Natural killer cell treated with Interleukin-12 subunit alpha and Interleukin-12 subunit beta and Interleukin-15 and Interleukin-18, amount 100 ng/mL, for 72 hours (primary cell): ENCODE data around the gene FUT8. TPM values are rescaled to one million over a fixed set of nuclear protein-coding genes. Genes with fewer than 3 reads are reported as not detected.

Experiments
- ATAC-seq, 2 donors: fragments of 150-1000 bp; cut with Tn5 transposase in 1 of 2; sonication (Bioruptor Pico), chemical (Tn5 transposase) in 1 of 2; 2 replicates each; pipeline ENCODE4 v1.10.0; 2021
- DNase-seq: peaks from one replicate; pipeline ENCODE4 v3.0.0; 2022; ENCODE audit warnings: low spot score
- H3K27ac Mint-ChIP-seq, 2 donors: 1 replicate in 1 of 2; 2 replicates in 1 of 2; pipeline ENCODE4 v1.8.0; 2022; ENCODE audit warnings: mixed read lengths in 2 of 2, mild to moderate bottlenecking in 1 of 2, moderate library complexity in 1 of 2
- H3K27me3 Mint-ChIP-seq, 2 donors: 1 replicate in 1 of 2; 2 replicates in 1 of 2; pipeline ENCODE4 v1.8.0; 2022; ENCODE audit warnings: mixed read lengths in 2 of 2
- H3K36me3 Mint-ChIP-seq: one replicate; pipeline ENCODE4 v1.8.0; 2022; ENCODE audit warnings: mixed read lengths
- H3K4me1 Mint-ChIP-seq, 2 donors: 1 replicate in 1 of 2; 2 replicates in 1 of 2; pipeline ENCODE4 v1.8.0; 2022; ENCODE audit warnings: low read depth in 2 of 2, mixed read lengths in 2 of 2, mild to moderate bottlenecking in 1 of 2
- H3K4me3 Mint-ChIP-seq: one replicate; pipeline ENCODE4 v1.8.0; 2022; ENCODE audit warnings: mixed read lengths
- H3K9me3 Mint-ChIP-seq: 2 replicates; pipeline ENCODE4 v1.8.0; 2022; ENCODE audit warnings: mixed read lengths
- total RNA-seq, 2 donors: library from RNA; stranded (reverse); gene quantifications; one replicate each; pipeline ENCODE4 v1.2.3, GENCODE V29; 2022

The FUT8 gene
- total RNA-seq, result 100 to 1,000 TPM in 1 of 2 donors, 10 to 100 TPM in 1; 73.0 to 139 TPM

DNA sequence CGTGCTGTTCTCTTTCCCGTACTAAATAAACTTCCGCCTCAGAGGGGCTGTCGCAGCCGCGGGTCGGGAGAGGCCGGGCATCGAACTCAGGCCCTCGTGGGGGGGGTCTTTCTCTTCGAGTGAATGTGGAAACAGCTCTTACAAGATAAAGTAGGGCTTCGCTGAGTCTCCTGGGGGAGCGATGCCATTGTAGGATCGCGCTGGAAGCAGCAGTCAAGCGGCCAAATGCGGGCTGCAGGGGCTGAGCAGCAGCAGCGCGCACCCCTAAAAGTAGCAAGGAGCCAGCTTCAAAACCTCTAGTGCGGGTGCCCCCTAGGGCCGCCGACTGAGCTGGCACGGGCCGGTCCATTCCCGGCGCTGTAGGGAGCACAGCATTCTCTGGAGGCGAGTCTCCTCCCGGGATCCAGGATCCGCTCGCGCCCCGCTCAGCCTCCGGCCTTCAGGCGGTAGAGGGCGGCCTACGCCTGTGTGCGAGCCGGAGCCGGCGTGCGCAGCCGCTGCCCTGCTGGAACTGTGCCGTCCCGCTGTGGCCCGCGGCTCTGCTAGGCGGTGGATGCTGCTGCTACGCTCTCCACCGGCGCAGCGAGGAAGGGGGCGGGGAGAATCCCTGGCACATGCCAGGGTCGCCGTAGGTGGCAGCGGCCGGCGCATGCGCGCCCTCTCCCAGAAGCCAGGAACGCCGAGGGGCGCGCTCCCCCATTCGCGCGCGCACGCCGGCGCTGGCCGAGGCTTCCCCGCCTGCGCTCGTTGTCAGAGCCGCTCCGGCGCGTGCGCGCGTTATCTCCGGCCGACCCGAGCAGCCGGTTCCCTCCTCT is at the start of gene FUT8:
FUT8 (plus strand) TSS at position 699 of the 815 bp plus-strand sequence. CDS start 148,834 bp downstream, outside the sequence.
- peak; percentile 95 for DNase-seq
- peaks cover 14 to 29% of the 10 kb centered on the region in 2 donors for H3K4me1 Mint-ChIP-seq
- no peaks in the 10 kb centered on the region for H3K9me3 Mint-ChIP-seq
- ATAC-seq, result peak; percentile 95
- H3K4me3 Mint-ChIP-seq, result peak within 1 kb of the TSS; percentile 97
- no peaks in the 10 kb centered on the region for H3K36me3 Mint-ChIP-seq
- peak within 1 kb of the TSS; percentile 93 to 99 for H3K27ac Mint-ChIP-seq
- no peaks in the 10 kb centered on the region for H3K27me3 Mint-ChIP-seq

DNA sequence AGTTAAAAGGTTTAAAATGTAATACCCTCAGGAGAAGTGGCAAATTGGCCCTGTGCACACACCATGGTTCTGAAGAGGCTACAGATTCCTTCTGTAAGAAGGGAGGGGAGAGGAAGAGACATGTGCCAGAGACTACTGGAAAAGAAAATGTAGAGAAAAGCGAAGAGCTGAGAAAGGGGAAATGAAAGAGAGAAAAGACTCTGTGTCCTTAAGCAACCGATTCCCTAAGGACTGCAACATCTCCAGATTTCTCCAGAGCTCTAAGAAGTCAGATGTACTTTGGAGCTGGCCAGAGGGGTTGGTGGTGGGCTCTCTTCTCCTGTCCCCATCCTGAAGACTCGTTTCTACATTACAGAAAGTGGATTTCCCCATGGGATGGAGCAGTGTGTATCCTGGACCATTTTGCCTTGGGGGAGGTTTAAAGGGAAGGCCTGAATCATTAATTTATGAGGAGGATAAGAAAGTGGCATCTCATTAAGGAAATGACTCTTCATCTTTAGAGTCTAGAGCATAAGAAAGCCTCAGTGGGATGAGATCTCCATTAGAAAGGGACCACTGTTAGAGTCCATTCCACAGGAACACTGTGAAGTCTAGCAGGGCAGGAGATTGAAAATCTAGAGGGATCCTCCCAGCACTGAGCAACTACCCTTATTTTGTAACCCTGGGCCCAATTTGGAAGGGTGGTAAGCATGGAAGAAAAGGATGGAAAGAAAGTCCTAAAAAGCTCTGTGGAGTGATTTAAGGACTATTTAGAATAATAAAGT is 45.5 kb upstream of the FUT8 start:
- ATAC-seq (peak in 1 of 2 donors; percentile 24), DNase-seq (no peak)
- Mint-ChIP-seq H3K27ac (no peak overlapping the region), H3K4me3 (no peak overlapping the region), H3K27me3 (no peaks in the 10 kb centered on the region), H3K4me1 (no peaks in the 10 kb centered on the region), H3K9me3 (no peaks in the 10 kb centered on the region), H3K36me3 (no peaks in the 10 kb centered on the region)

DNA sequence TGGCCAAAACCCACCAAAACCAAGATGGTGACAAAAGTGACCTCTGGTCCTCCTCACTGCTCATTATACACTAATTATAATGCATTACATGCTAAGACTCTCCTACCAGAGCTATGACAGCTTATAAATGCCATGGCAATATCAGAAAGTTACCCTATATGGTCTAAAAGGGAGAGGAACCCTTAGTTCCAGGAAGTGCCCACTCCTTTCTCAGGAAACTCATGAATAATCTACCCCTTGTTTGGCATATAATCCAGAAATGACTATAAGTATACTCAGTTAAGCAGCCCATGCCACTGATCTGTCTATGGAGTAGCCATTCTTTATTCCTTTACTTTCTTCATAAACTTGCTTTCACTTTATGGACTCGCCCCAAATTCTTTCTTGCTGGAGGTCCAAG is 43.0 kb upstream of the FUT8 start:
- no peaks in the 10 kb centered on the region for H3K9me3 Mint-ChIP-seq
- ATAC-seq, result peak in 1 of 2 donors; percentile 83
- no peaks in the 10 kb centered on the region for H3K4me1 Mint-ChIP-seq
- DNase-seq, result no peak
- no peaks in the 10 kb centered on the region for H3K36me3 Mint-ChIP-seq
- H3K27ac Mint-ChIP-seq, result peak overlapping the region in 1 of 2 donors; percentile 41
- H3K4me3 Mint-ChIP-seq, result no peak overlapping the region
- H3K27me3 Mint-ChIP-seq, result peaks cover 8 to 14% of the 10 kb centered on the region in 2 donors

DNA sequence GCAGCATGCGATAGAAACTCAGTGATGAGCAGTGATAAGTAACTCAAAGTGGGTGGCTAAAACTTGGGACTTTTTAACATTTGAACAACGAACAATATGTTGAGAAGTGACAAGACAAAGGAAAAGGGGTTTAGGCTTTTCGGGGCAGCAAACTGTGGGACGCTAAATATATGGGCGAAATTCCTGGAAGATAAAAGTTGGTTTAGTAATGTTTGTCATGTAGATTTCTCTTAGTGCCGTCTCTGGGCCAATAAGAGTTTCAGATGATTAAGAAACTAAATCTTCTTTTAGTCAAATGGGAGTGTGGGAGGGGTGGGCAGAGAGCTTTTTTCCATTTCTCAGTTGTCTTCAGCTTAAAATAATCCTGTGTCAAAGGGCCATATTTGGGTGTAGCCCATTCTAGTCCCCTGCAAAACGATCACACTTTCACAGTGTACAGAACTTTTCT is 41.7 kb upstream of the FUT8 start:
- Mint-ChIP-seq H3K27ac (no peak overlapping the region), H3K4me1 (no peaks in the 10 kb centered on the region), H3K4me3 (peak overlapping the region; percentile 33), H3K36me3 (no peaks in the 10 kb centered on the region), H3K9me3 (no peaks in the 10 kb centered on the region), H3K27me3 (peaks cover 8 to 14% of the 10 kb centered on the region in 2 donors)
- DNase-seq (no peak), ATAC-seq (no peak)

DNA sequence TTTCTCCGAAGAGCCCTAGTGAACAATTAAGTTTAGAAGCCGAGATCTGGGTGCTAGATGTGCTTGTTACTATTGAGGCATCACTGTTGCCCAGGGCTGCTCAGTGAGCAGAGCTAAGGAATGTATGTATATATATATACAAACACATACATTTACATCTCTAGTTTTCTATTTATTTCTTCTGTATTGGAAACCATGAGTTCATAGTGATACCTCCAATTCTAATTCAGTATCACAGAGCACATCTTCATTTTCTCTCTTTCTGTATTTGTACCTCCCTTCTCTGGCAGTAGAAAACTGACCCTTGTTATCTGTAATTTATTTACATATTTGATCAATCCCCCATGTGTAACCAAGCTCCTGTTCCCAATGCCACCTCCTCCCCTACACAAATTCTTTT is 40.7 kb upstream of the FUT8 start:
- DNase-seq (no peak), ATAC-seq (no peak)
- H3K36me3 Mint-ChIP-seq, result no peaks in the 10 kb centered on the region
- no peak overlapping the region for H3K27ac Mint-ChIP-seq
- no peaks in the 10 kb centered on the region for H3K9me3 Mint-ChIP-seq
- H3K27me3 Mint-ChIP-seq, result peaks cover 8 to 14% of the 10 kb centered on the region in 2 donors
- H3K4me1 Mint-ChIP-seq, result no peaks in the 10 kb centered on the region
- no peak overlapping the region for H3K4me3 Mint-ChIP-seq

DNA sequence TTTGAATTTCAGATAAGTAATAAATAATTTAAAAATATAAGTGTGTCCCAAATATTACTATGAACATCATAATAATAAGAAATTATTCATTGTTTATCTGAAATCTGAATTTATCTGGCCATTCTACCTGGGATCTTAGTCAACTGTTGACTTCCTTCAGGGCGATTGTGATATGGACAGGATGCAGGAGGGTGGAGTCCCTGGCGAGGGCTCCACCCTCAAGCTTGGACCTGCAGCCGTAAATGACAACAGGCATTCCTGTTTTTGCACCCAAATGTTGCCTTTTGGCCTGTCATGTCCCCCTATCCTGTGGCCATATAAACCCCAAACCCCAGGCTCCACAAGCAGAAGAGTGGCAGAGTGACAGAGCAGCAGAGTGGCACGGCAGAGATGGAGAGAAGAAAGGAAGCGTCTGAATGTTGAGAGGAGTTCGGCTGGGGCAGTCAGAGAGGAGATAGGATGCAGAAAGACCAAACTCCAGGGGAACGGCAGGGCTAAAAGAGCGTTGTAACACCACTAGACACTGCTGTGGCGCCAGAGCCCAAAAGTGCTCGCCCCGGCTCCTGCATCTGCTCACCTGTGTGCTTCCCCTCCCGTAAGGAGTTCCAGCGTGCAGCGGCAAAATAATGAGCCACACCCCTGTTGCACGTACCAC is 39.4 kb upstream of the FUT8 start:
- H3K4me3 Mint-ChIP-seq, result no peak overlapping the region
- H3K4me1 Mint-ChIP-seq, result peaks cover 0 to 3% of the 10 kb centered on the region in 2 donors

DNA sequence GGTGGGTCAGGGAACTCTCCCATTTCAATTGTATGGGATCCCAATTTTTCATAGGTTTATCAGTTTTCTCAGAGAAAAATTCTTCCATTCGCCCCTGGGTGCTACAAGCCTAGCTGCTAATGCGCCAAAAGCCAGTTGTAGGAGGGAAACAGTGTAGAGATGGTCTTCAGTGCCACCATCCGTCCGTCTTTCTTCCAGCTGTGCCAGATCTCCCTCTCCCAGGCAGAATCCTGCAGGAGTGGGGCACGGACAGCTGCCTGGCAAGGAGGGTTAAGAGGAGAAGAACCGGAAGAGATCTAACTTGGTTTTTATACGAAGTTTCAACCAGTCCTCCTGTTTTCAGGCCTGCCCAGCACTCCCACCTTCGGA is 38.9 kb upstream of the FUT8 start:
- Mint-ChIP-seq H3K36me3 (no peaks in the 10 kb centered on the region), H3K4me1 (peaks cover 0 to 3% of the 10 kb centered on the region in 2 donors), H3K4me3 (no peak overlapping the region), H3K9me3 (no peaks in the 10 kb centered on the region), H3K27ac (no peak overlapping the region), H3K27me3 (peaks cover 8 to 14% of the 10 kb centered on the region in 2 donors)
- ATAC-seq (no peak), DNase-seq (no peak)

More for the DNA sequence above, 39.4 kb upstream of the FUT8 start:
- H3K36me3 Mint-ChIP-seq, result no peaks in the 10 kb centered on the region
- H3K9me3 Mint-ChIP-seq, result no peaks in the 10 kb centered on the region
- DNase-seq, result no peak
- ATAC-seq, result no peak
- no peak overlapping the region for H3K27ac Mint-ChIP-seq
- H3K27me3 Mint-ChIP-seq, result peaks cover 8 to 14% of the 10 kb centered on the region in 2 donors

DNA sequence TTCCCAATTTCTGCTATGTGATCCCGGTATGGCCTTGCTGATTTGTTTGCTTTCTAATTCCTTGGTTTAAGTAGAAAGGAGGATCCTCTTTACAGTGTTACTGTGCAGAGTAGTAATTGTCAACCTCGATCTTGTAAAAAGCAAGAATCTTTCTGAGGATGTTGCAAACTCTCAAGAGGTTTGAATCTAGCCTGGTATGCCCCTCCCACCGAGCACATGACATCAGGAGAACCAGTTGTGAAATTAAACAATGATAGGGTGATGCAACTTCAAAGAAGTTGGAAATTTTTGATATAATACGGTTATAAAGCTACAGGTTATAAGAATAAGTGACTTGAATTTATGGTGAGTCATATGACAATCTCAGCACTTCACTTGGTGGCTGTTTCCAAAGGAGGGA is 35.0 kb upstream of the FUT8 start:
- H3K4me1 Mint-ChIP-seq, result peaks cover 0 to 3% of the 10 kb centered on the region in 2 donors
- DNase-seq, result no peak
- ATAC-seq, result no peak
- no peak overlapping the region for H3K4me3 Mint-ChIP-seq
- H3K27ac Mint-ChIP-seq, result no peak overlapping the region
- no peaks in the 10 kb centered on the region for H3K9me3 Mint-ChIP-seq
- H3K36me3 Mint-ChIP-seq, result peaks cover 6% of the 10 kb centered on the region
- peaks cover 8 to 13% of the 10 kb centered on the region in 2 donors for H3K27me3 Mint-ChIP-seq

DNA sequence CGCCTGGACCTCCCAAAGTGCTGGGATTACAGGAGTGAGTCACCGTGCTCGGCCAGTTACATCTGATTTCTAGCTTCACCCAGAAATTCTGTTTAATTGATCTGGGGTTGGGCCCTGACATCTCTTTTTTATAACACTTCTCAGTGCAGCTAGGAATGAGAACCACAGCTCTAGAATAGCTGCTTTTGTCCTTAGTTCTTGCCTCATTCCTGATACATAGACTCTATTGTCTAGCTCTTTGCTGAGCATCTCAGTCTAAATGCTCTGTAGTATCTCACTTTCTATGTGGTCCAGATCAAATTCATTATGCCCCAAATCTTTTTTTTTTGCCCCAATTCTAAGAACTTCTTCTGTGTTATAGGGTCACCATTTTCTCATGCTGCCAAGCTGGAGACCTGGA is 29.9 kb upstream of the FUT8 start:
- Mint-ChIP-seq H3K36me3 (peaks cover 6% of the 10 kb centered on the region), H3K27ac (no peak overlapping the region), H3K4me1 (peaks cover 0 to 2% of the 10 kb centered on the region in 2 donors)

DNA sequence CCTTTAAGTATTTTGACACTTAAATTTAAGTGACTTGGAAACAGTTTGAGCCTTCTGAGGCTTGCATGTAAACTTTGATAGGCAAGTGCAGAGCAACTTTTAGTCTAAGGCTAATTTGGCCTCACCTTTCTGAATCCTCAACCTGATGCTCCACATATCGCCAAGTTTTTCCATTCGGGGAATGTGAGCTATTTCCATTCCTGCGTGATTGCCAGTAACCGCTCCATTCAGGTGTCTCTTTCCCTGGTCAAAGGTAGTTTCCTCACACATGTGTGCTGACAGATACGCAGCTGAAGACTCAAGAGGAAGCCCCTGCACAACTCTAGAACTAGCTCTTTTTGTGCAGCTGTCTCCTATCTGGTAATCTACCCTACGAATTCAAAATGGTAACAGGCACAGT is 25.4 kb upstream of the FUT8 start:
- Mint-ChIP-seq H3K4me3 (no peak overlapping the region), H3K4me1 (no peaks in the 10 kb centered on the region), H3K27ac (no peak overlapping the region), H3K9me3 (no peaks in the 10 kb centered on the region), H3K27me3 (no peaks in the 10 kb centered on the region), H3K36me3 (no peaks in the 10 kb centered on the region)
- no peak for ATAC-seq
- no peak for DNase-seq

More for the DNA sequence above, 29.9 kb upstream of the FUT8 start:
- Mint-ChIP-seq H3K4me3 (no peak overlapping the region), H3K9me3 (no peaks in the 10 kb centered on the region), H3K27me3 (no peaks in the 10 kb centered on the region)
- ATAC-seq (no peak), DNase-seq (no peak)

DNA sequence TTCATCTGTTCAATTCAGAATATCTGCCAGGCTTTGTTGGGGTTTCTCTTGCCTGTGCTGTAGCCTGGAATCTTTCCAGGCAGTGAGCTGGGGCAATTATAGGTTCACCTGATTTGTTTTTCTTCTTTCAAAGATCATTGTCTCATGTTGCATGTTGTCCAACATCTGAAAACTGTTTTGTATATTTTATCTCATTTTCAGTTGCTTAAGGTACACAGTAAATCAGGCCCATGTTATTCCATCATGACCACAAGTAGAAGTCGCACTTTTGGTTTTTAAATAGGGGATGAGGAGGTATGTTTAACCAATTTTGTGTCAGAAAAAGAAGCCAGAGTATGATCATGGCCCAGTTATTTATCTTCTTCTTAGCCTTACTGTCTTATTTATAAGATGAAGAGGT is 24.9 kb upstream of the FUT8 start:
- DNase-seq (no peak), ATAC-seq (no peak)
- Mint-ChIP-seq H3K9me3 (no peaks in the 10 kb centered on the region), H3K4me3 (no peak overlapping the region), H3K36me3 (no peaks in the 10 kb centered on the region), H3K27me3 (no peaks in the 10 kb centered on the region), H3K27ac (no peak overlapping the region), H3K4me1 (no peaks in the 10 kb centered on the region)

DNA sequence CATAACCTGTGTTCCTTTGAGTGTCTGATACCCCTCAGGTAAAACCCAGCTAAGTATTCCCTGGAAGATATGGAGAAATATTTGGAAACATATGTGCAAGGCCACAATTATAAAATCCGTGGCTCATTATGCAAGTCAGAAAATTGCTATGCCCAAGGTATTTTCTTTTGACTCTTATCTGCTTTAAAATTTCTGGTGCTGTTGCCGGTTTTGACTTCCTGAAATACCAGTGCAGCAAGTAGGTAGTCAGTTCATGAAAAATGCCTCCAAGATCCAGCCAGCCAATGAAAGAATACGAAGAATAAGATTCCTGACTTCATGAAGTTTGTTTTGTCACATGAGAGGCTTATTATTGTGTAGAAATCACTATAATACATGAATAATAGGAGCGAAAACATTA is 20.2 kb upstream of the FUT8 start:
- H3K27me3 Mint-ChIP-seq, result no peaks in the 10 kb centered on the region
- H3K36me3 Mint-ChIP-seq, result peaks cover 24% of the 10 kb centered on the region
- peaks cover 5 to 6% of the 10 kb centered on the region in 2 donors for H3K4me1 Mint-ChIP-seq
- no peak overlapping the region for H3K27ac Mint-ChIP-seq
- no peak overlapping the region for H3K4me3 Mint-ChIP-seq
- no peak for DNase-seq
- H3K9me3 Mint-ChIP-seq, result peaks cover 10% of the 10 kb centered on the region
- no peak for ATAC-seq

DNA sequence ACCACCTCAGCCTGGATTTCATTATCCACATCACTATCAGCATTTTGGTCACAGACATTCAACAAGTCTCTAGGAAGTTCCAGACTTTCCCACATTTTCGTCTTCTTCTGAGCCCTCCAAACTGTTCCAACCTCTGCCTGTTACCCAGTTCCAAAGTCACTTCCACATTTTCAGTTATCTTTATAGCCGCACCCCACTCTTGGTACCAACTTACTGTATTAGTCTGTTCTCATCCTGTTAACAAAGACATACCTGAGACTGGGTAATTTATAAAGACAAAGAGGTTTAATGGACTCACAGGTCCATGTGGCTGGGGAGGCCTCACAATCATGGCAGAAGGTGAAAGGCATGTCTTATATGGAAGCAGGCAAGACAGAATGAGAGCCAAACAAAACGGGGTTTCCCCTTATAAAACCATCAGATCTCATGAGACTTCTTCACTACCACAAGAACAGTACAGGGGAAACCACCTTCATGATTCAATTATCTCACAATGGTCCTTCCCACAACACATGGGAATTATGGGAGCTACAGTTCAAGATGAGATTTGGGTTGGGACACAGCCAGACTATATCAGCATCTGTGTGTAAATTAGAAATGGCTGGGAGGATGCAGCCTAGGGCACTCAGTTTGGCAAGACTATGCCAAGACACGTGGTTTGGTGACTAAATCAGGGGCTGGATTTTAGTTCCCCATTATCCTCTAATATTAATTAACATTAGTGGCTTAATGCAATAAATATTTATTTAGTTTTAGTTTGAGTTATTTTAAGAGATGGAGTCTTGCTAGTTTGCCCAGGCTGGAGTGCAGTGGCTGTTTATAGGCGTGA is 16.2 kb upstream of the FUT8 start:
- DNase-seq, result no peak
- peaks cover 7 to 8% of the 10 kb centered on the region in 2 donors for H3K27me3 Mint-ChIP-seq
- no peak overlapping the region for H3K27ac Mint-ChIP-seq
- peaks cover 24% of the 10 kb centered on the region for H3K36me3 Mint-ChIP-seq
- H3K4me3 Mint-ChIP-seq, result peak overlapping the region; percentile 12
- peaks cover 10% of the 10 kb centered on the region for H3K9me3 Mint-ChIP-seq
- no peak for ATAC-seq
- peaks cover 5 to 6% of the 10 kb centered on the region in 2 donors for H3K4me1 Mint-ChIP-seq
